ENCODE results near the gene KPNB1. TPM values are rescaled to one million over a fixed set of nuclear protein-coding genes. Genes with fewer than 3 reads are reported as not detected.

Gene KPNB1
- total RNA-seq, 1 donor from 2014 or later = 365 TPM

DNA sequence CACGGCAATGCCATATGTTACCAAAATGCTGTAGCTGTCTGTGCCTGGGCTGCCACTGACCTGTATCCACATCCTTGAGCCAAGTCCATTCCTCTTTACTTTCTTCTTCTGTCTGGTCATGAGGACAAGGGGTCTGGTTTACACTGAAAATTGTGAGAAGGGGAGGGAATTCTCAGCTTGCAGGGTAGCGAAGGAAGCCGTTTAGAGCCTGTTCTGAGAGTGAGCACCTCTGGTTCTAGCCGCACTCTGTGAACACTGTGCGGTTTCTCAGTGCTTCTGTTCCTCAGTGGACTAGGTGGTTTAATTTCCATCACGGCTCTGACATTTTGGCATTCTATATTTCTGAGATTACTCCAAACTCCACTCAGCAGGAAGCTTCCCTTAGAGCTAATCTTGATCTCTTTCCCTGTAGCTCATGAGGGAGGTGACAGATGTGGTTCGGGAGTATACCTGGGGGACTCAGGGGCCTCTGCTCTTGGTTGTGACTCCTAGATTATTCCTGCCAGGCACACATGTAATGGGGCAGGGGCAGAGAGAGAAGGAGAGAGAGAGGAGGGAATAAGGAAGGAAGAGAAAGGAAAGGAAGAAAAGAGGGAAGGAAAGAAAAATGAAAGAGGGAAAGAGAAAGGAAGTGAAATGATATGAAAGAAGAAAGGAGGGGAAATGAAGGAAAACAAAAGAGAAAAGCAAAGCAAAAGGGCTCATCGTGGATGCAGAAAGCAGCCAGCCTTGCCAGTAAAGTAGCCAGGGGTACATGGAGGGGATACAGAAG lies 69.1 kb downstream of the KPNB1 start:
- peaks cover 12% of the 10 kb centered on the region for H3K27me3 Mint-ChIP-seq
- ATAC-seq (ENCODE audit: low read depth) (no peak), DNase-seq (no peak)
- ChIA-PET POLR2A (interaction anchor here (0.8 to 3.0 kb wide), 5 partner anchors 14 to 69 kb away, joined by 3 to 17 read pairs (median 3); partner anchors contain the start of genes KPNB1 and TBX21), CTCF (interaction anchor here (0.7 to 2.5 kb wide), 8 partner anchors 12 to 53 kb away, joined by 3 to 12 read pairs (median 5); partner anchors contain the start of gene TBX21)
- TF ChIP-seq, protein P1, sequence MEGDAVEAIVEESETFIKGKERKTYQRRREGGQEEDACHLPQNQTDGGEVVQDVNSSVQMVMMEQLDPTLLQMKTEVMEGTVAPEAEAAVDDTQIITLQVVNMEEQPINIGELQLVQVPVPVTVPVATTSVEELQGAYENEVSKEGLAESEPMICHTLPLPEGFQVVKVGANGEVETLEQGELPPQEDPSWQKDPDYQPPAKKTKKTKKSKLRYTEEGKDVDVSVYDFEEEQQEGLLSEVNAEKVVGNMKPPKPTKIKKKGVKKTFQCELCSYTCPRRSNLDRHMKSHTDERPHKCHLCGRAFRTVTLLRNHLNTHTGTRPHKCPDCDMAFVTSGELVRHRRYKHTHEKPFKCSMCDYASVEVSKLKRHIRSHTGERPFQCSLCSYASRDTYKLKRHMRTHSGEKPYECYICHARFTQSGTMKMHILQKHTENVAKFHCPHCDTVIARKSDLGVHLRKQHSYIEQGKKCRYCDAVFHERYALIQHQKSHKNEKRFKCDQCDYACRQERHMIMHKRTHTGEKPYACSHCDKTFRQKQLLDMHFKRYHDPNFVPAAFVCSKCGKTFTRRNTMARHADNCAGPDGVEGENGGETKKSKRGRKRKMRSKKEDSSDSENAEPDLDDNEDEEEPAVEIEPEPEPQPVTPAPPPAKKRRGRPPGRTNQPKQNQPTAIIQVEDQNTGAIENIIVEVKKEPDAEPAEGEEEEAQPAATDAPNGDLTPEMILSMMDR (IDR thresholded peaks at IDR 0.05) = no peak
- H3K36me3 Mint-ChIP-seq (ENCODE audit: low read depth) = no peaks in the 10 kb centered on the region
- H3K27ac Mint-ChIP-seq = peak overlapping the region; percentile 27
- H3K4me3 Mint-ChIP-seq = no peak overlapping the region
- H3K9me3 Mint-ChIP-seq = no peaks in the 10 kb centered on the region
- intact Hi-C loops (cut with micrococcal nuclease) = loop anchor here (1.0 kb wide), 1 partner anchor 15 kb away; no protein-coding TSS in a partner anchor
- H3K4me1 Mint-ChIP-seq = peaks cover 80% of the 10 kb centered on the region

DNA sequence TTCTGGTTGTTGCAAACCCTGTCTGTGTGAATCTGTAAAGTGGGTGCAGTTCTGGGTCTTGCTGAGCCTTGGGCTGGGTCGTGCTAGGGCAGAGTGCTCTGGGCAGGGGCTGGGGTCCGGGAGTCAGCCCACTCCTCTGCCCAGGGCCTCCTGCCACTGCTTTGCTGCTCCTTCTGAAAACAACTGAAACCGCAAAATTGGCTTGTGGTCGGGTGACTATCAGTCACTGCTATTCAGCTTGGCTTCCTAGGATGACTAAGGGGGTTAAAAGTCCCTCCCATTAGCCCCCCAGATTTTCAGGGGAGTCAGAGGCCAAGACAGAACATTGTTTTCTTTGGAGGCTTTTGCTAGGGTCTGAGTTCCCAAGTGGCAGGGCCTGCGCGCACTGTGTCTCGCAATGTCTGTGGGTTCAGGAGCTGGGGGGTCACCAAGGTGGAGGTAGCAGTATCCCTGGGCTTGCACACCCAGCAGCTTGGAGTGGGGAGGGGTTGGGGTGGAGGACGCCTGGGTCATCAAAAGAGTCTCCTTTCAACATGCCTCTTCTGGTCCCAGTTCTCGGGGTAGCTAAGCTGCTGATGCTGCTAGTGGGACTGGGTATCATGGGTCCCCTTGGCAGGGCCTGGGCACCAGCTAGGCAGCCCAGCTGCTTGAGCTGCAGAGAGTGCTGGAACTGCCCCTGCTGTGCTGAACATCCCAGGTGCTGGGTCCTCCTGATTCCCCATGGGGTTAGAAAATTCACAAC lies 69.9 kb downstream of the KPNB1 start:
- ChIA-PET CTCF (interaction anchor here (0.7 to 2.5 kb wide), 6 partner anchors 11 to 54 kb away, joined by 3 to 12 read pairs (median 6); partner anchors contain the start of gene TBX21), POLR2A (interaction anchor here (1.2 to 3.0 kb wide), 4 partner anchors 13 to 22 kb away, joined by 3 to 17 read pairs (median 9); partner anchors contain the start of gene TBX21)
- no peak overlapping the region for H3K4me3 Mint-ChIP-seq
- TF ChIP-seq, protein P1 (IDR thresholded peaks at IDR 0.05) = no peak
- ATAC-seq (ENCODE audit: low read depth) = peak; percentile 15
- H3K27ac Mint-ChIP-seq = peak overlapping the region; percentile 27
- H3K27me3 Mint-ChIP-seq = peaks cover 13% of the 10 kb centered on the region
- peaks cover 72% of the 10 kb centered on the region for H3K4me1 Mint-ChIP-seq
- intact Hi-C loops (cut with micrococcal nuclease) = loop anchor here (1.0 kb wide), 1 partner anchor 15 kb away; no protein-coding TSS in a partner anchor
- H3K9me3 Mint-ChIP-seq = no peaks in the 10 kb centered on the region
- no peak for DNase-seq
- no peaks in the 10 kb centered on the region for H3K36me3 Mint-ChIP-seq (ENCODE audit: low read depth)

DNA sequence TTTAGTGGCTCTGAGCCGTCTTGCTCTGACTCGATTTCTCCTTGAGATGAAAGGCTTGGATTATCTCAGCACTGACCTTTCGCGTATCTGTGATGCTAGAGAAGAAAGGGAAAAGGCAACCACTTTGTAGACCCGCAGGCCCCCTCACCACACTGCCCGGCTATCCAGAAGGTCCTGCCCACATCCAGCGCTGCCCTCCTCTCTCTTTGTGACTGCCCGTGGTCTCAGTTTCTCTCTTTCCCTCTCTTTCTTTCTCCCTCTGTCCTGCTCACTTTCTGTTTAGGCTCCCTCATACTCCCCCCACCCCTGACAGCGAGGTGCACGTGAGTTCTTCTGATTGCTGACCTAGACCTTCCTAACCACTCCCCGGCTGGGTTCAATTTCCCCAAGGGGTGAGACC lies 70.5 kb downstream of the KPNB1 start:
- no peaks in the 10 kb centered on the region for H3K9me3 Mint-ChIP-seq

DNA sequence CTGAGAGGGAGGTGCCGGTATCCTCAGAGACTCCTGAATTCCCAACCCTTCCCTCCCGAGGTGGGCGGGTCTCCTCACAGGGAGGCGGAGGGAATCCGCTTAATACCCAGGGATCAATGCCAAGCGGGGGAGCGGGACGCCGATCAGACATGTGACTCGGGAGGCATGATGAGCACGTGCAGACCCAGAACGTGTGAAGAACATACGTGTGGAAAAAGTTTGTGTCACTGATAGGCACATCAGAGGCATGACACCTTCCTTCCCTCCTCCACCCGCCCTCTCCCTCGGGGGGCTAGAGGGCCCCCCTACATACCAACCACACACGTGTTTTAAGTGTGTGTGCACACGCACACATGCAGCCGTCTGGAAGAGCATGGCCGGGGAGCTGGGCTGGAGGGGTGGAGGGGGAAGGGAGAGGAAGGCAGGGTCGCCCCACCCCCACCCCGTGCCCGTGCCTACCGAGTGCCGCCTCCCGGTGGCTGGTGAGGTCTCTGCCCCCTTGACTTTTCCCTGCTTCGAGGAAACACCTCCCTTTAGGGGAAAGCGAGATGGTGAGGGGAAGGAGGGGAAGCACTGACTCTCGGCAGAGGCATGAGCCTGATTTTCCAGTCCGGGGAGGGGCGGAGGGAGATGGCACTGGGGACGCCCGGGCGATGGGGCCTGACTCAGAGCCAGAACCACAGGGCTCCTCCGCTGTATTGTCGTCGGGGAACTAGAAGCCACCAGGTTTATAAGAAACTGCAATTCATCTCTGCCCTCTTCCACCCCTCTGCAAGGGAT lies 71.2 kb downstream of the KPNB1 start:
- Mint-ChIP-seq H3K36me3 (ENCODE audit: low read depth) (no peaks in the 10 kb centered on the region), H3K27ac (peak overlapping the region; percentile 41), H3K4me1 (peaks cover 58% of the 10 kb centered on the region), H3K9me3 (no peaks in the 10 kb centered on the region), H3K4me3 (no peak overlapping the region), H3K27me3 (peaks cover 15% of the 10 kb centered on the region)
- CTCF ChIA-PET = no interaction called here
- DNase-seq (peak; percentile 62), ATAC-seq (ENCODE audit: low read depth) (peak; percentile 80)
- POLR2A ChIA-PET = interaction anchor here (0.6 to 1.2 kb wide), 4 partner anchors 12 to 60 kb away, joined by 3 to 6 read pairs (median 4); partner anchors contain the start of gene TBX21
- intact Hi-C loops (cut with micrococcal nuclease) = loop anchor here (1.0 kb wide), 1 partner anchor 12 kb away; the partner anchor contains the start of gene TBX21
- TF ChIP-seq, protein P1 (IDR thresholded peaks at IDR 0.05) = no peak

More for the DNA sequence above, 70.5 kb downstream of the KPNB1 start:
- no peak overlapping the region for H3K27ac Mint-ChIP-seq
- ChIA-PET CTCF (interaction anchor here (0.9 to 1.3 kb wide), 2 partner anchors 13 to 44 kb away, joined by 4 read pairs; partner anchors contain the start of gene TBX21), POLR2A (interaction anchor here (1.2 to 3.0 kb wide), 4 partner anchors 13 to 22 kb away, joined by 3 to 17 read pairs (median 9); partner anchors contain the start of gene TBX21)
- TF ChIP-seq, protein P1 (IDR thresholded peaks at IDR 0.05) = no peak
- peaks cover 13% of the 10 kb centered on the region for H3K27me3 Mint-ChIP-seq
- no peak for ATAC-seq (ENCODE audit: low read depth)
- no peaks in the 10 kb centered on the region for H3K36me3 Mint-ChIP-seq (ENCODE audit: low read depth)
- intact Hi-C loops (cut with micrococcal nuclease) = no loop called here
- DNase-seq = no peak
- no peak overlapping the region for H3K4me3 Mint-ChIP-seq
- peaks cover 66% of the 10 kb centered on the region for H3K4me1 Mint-ChIP-seq

Measured in activated B cell treated with CpG ODN at 0.5 μM for 24 hours (primary cell).